Mesodermal cell (in vitro differentiated cells): ENCODE measurements around the gene FHOD1.

Experiments
- H3K27ac ChIP-seq: 2 replicates; pipeline ENCODE4 v1.7.0; 2013; ENCODE audit warnings: mild to moderate bottlenecking, low read depth, low read length, moderate library complexity; ENCODE audit not compliant: severe bottlenecking
- H3K36me3 ChIP-seq: 2 replicates; pipeline ENCODE4 v1.7.1; 2013; ENCODE audit warnings: mild to moderate bottlenecking, low read length, moderate library complexity; ENCODE audit not compliant: control insufficient read depth, insufficient read depth
- H3K4me1 ChIP-seq: one replicate; pipeline ENCODE4 v1.7.1; 2013; ENCODE audit warnings: mild to moderate bottlenecking, low read length; ENCODE audit not compliant: insufficient read depth, control insufficient read depth, poor library complexity, severe bottlenecking
- H3K4me3 ChIP-seq: 2 replicates; pipeline ENCODE4 v1.7.0; 2013; ENCODE audit warnings: low read length, control low read depth, mild to moderate bottlenecking; ENCODE audit not compliant: insufficient read depth, poor library complexity, severe bottlenecking; ENCODE audit errors: extremely low read depth
- H3K9me3 ChIP-seq: 2 replicates; pipeline ENCODE4 v1.7.1; 2013; ENCODE audit warnings: mild to moderate bottlenecking, low read length, moderate library complexity; ENCODE audit not compliant: control insufficient read depth
- WGBS, 2 experiments: methylation state at CpG; one replicate each; pipeline ENCODE4 v1.1.5; 2013; ENCODE audit warnings: missing lambda C conversion rate in 2 of 2; ENCODE audit not compliant: insufficient coverage in 2 of 2; 5-methylcytosine and 5-hydroxymethylcytosine counted together

FHOD1 gene

GRCh38 chr16:67201411-67202345, 45.6 kb downstream of the FHOD1 start:
- Histone ChIP-seq H3K4me3 (no peak overlapping the region), H3K27ac (no peak overlapping the region), H3K36me3 (peaks cover 71% of the 10 kb centered on the region), H3K9me3 (no peaks in the 10 kb centered on the region), H3K4me1 (no peaks in the 10 kb centered on the region)
- 96 to 97% methylated on average over 26 to 35 of the region's 40 CpGs for WGBS, 2 experiments

- H3K4me1 ChIP-seq = no peaks in the 10 kb centered on the region
- no peak overlapping the region for H3K27ac ChIP-seq
- H3K36me3 ChIP-seq = peaks cover 82% of the 10 kb centered on the region
- no peak overlapping the region for H3K4me3 ChIP-seq
- 94 to 100% methylated on average over 7 to 8 of the region's 8 CpGs for WGBS, 2 experiments
- no peaks in the 10 kb centered on the region for H3K9me3 ChIP-seq
Observed at GRCh38 chr16:67200491-67200890, 46.8 kb downstream of the FHOD1 start.

- Histone ChIP-seq H3K4me1 (no peaks in the 10 kb centered on the region), H3K27ac (no peak overlapping the region), H3K9me3 (no peaks in the 10 kb centered on the region), H3K4me3 (no peak overlapping the region), H3K36me3 (peaks cover 87% of the 10 kb centered on the region)
- WGBS, 2 experiments = 91 to 97% methylated on average over 12 to 15 of the region's 22 CpGs
Observed at GRCh38 chr16:67199808-67200198, 47.5 kb downstream of the FHOD1 start.

- 81 to 89% methylated on average over 29 to 48 of the region's 61 CpGs for WGBS, 2 experiments
- no peak within 1 kb of the TSS for H3K4me3 ChIP-seq
- H3K36me3 ChIP-seq = peaks cover 87% of the 10 kb centered on the region
- H3K4me1 ChIP-seq = peaks cover 1% of the 10 kb centered on the region
- no peaks in the 10 kb centered on the region for H3K9me3 ChIP-seq
- H3K27ac ChIP-seq = no peak within 1 kb of the TSS
Observed at GRCh38 chr16:67199011-67199807, 48.1 kb downstream of the FHOD1 start, which contains the start of gene ELMO3. ELMO3 (plus strand) TSS chr16:67199131; CDS start chr16:67199327, 196 bp downstream.

- H3K4me3 ChIP-seq = no peak overlapping the region
- peaks cover 7% of the 10 kb centered on the region for H3K4me1 ChIP-seq
- no peaks in the 10 kb centered on the region for H3K9me3 ChIP-seq
- no peak overlapping the region for H3K27ac ChIP-seq
- WGBS, 2 experiments = 78 to 90% methylated on average over 6 to 8 of the region's 12 CpGs
- H3K36me3 ChIP-seq = peaks cover 88% of the 10 kb centered on the region
Observed at GRCh38 chr16:67198238-67198734, 49.0 kb downstream of the FHOD1 start.

- Histone ChIP-seq H3K36me3 (peaks cover 86% of the 10 kb centered on the region), H3K9me3 (no peaks in the 10 kb centered on the region), H3K4me1 (peaks cover 7% of the 10 kb centered on the region), H3K4me3 (no peak overlapping the region), H3K27ac (no peak overlapping the region)
- 90 to 97% methylated on average over 5 to 6 of the region's 6 CpGs for WGBS, 2 experiments
Observed at GRCh38 chr16:67197704-67198103, 49.6 kb downstream of the FHOD1 start.

- peaks cover 78% of the 10 kb centered on the region for H3K36me3 ChIP-seq
- WGBS, 2 experiments = 100% methylated on average over 1 of the region's 1 CpG
- H3K27ac ChIP-seq = no peak overlapping the region
- no peak overlapping the region for H3K4me3 ChIP-seq
- H3K4me1 ChIP-seq = peaks cover 7% of the 10 kb centered on the region
- no peaks in the 10 kb centered on the region for H3K9me3 ChIP-seq
Observed at GRCh38 chr16:67196881-67197280, 50.4 kb downstream of the FHOD1 start.

GRCh38 chr16:67195676-67196075, 51.6 kb downstream of the FHOD1 start:
- peaks cover 70% of the 10 kb centered on the region for H3K36me3 ChIP-seq
- H3K9me3 ChIP-seq = no peaks in the 10 kb centered on the region
- no peak overlapping the region for H3K4me3 ChIP-seq
- WGBS, 2 experiments = 87 to 92% methylated on average over 4 to 5 of the region's 5 CpGs
- H3K4me1 ChIP-seq = peaks cover 14% of the 10 kb centered on the region
- no peak overlapping the region for H3K27ac ChIP-seq

GRCh38 chr16:67194260-67194659, 53.0 kb downstream of the FHOD1 start:
- H3K9me3 ChIP-seq = no peaks in the 10 kb centered on the region
- WGBS, 2 experiments = 100% methylated on average over 1 of the region's 6 CpGs
- H3K4me3 ChIP-seq = no peak overlapping the region
- peaks cover 19% of the 10 kb centered on the region for H3K4me1 ChIP-seq
- H3K36me3 ChIP-seq = peaks cover 62% of the 10 kb centered on the region
- H3K27ac ChIP-seq = no peak overlapping the region

- H3K4me1 ChIP-seq = peaks cover 19% of the 10 kb centered on the region
- H3K4me3 ChIP-seq = peak overlapping the region; percentile 100
- no peak overlapping the region for H3K27ac ChIP-seq
- no peaks in the 10 kb centered on the region for H3K9me3 ChIP-seq
- H3K36me3 ChIP-seq = peaks cover 56% of the 10 kb centered on the region
Observed at GRCh38 chr16:67193536-67193935, 53.7 kb downstream of the FHOD1 start.
